ENCODE measurements around the gene VPS51.
"Not testable (repeated sequence)": the region's sequence is repeated elsewhere in the genome, so short reads cannot be mapped to it uniquely, and the experiment has no call there.

Gene VPS51

GRCh38 chr11:65108469-65109123, 12.6 kb downstream of the VPS51 start:
- no peak for DNase-seq

GRCh38 chr11:65109231-65110198, 13.5 kb downstream of the VPS51 start:
- no peak for DNase-seq

GRCh38 chr11:65110354-65110861, 14.4 kb downstream of the VPS51 start:
- DNase-seq, result peak; percentile 76

GRCh38 chr11:65111159-65111743, 15.2 kb downstream of the VPS51 start:
- DNase-seq, result no peak

GRCh38 chr11:65111744-65112545, 15.9 kb downstream of the VPS51 start, which contains the start of gene TM7SF2:
TSS of gene TM7SF2 (plus strand) at chr11:65111872. CDS start at chr11:65112016, 144 bp downstream.
- peak; percentile 98 for DNase-seq

- DNase-seq, result peak; percentile 81
Measured at GRCh38 chr11:65112546-65113360, 16.7 kb downstream of the VPS51 start.

- peak; percentile 30 for DNase-seq
Measured at GRCh38 chr11:65113361-65113756, 17.3 kb downstream of the VPS51 start.

GRCh38 chr11:65113839-65114238, 17.8 kb downstream of the VPS51 start:
- no peak for DNase-seq

- no peak for DNase-seq
Measured at GRCh38 chr11:65114538-65115171, 18.6 kb downstream of the VPS51 start.

GRCh38 chr11:65115361-65116082, 19.5 kb downstream of the VPS51 start:
- DNase-seq, result no peak

- DNase-seq, result peak; percentile 52
Measured at GRCh38 chr11:65116370-65117205, 20.6 kb downstream of the VPS51 start.

GRCh38 chr11:65117206-65118096, 21.4 kb downstream of the VPS51 start, which contains the start of gene ZNHIT2:
TSS of gene ZNHIT2 (minus strand) at chr11:65117701. CDS start at chr11:65117653, 48 bp downstream.
- DNase-seq, result peak; percentile 99

- DNase-seq, result no peak
Measured at GRCh38 chr11:65118097-65118837, 22.3 kb downstream of the VPS51 start.

GRCh38 chr11:65118891-65119669, 23.1 kb downstream of the VPS51 start:
- not testable (repeated sequence) for DNase-seq

GRCh38 chr11:65119670-65119995, 23.6 kb downstream of the VPS51 start:
- no peak for DNase-seq

- DNase-seq, result no peak
Measured at GRCh38 chr11:65120831-65121230, 24.8 kb downstream of the VPS51 start.

- peak; percentile 15 for DNase-seq
Measured at GRCh38 chr11:65121447-65121864, 25.4 kb downstream of the VPS51 start.

Data from NCI-H146 (cell line).